IMR-90 (cell line): ENCODE measurements around the gene STYXL1. TPM values are rescaled to one million over a fixed set of nuclear protein-coding genes. Genes with fewer than 3 reads are reported as not detected.

Experiments
- ATAC-seq: fragments of 200-7000 bp; cut with Tn5 transposase; 2 replicates; pipeline ENCODE4 v1.9.1; 2020; ENCODE audit warnings: low read depth, mild to moderate bottlenecking, moderate library complexity
- BruUV-seq: library from RNA; stranded (reverse); fragments of 400-500 nt; replicated peaks from 2 replicates; lab custom pipeline; 2021; lab: Mats Ljungman, UMichigan
- CTCF ChIA-PET: fragments of 300-600 bp; formaldehyde crosslinking; extraction: SDS; loops from one replicate; lab custom pipeline; 2021; ENCODE audit warnings: antibody characterized with exemption; lab: Yijun Ruan, JAX
- POLR2A ChIA-PET: fragments of 300-600 bp; sonication (Branson Sonifier 250); formaldehyde crosslinking; loops from one replicate; lab custom pipeline; 2022; ENCODE audit warnings: antibody characterized with exemption; ENCODE audit not compliant: unreplicated experiment; lab: Charles Lee
- DNase-seq: peaks from one replicate; pipeline ENCODE4 v3.0.0; 2013
- H2AFZ ChIP-seq: replicated peaks from 2 replicates; pipeline ENCODE3; 2013; ENCODE audit warnings: low read length, mild to moderate bottlenecking; ENCODE audit not compliant: poor library complexity
- H2AK5ac ChIP-seq: 2 replicates; pipeline ENCODE4 v1.6.1; 2013; ENCODE audit warnings: low read depth, low read length, inconsistent platforms
- H2AK9ac ChIP-seq: replicated peaks from 2 replicates; pipeline ENCODE3; 2013; ENCODE audit warnings: mild to moderate bottlenecking, low read depth, low read length, moderate library complexity; ENCODE audit not compliant: poor library complexity
- H2BK120ac ChIP-seq: 2 replicates; pipeline ENCODE4 v1.6.1; 2013; ENCODE audit warnings: low read depth, low read length, inconsistent platforms
- H2BK15ac ChIP-seq: 3 replicates; pipeline ENCODE4 v1.6.1; 2013; ENCODE audit warnings: low read depth, low read length, inconsistent platforms
- H2BK20ac ChIP-seq: 2 replicates; pipeline ENCODE4 v1.6.1; 2013; ENCODE audit warnings: low read depth, mild to moderate bottlenecking, inconsistent platforms, low read length, moderate library complexity
- H2BK5ac ChIP-seq: 2 replicates; pipeline ENCODE4 v1.6.1; 2013; ENCODE audit warnings: mild to moderate bottlenecking, low read depth, low read length, inconsistent platforms; ENCODE audit not compliant: poor library complexity, severe bottlenecking
- H3K14ac ChIP-seq: replicated peaks from 2 replicates; pipeline ENCODE4 v1.6.1; 2013; ENCODE audit warnings: low read depth, low read length, inconsistent platforms
- H3K18ac ChIP-seq: 2 replicates; pipeline ENCODE4 v1.6.1; 2013; ENCODE audit warnings: low read depth, low read length, control low read depth
- H3K23ac ChIP-seq: 2 replicates; pipeline ENCODE4 v1.6.1; 2013; ENCODE audit warnings: low read depth, low read length, inconsistent platforms
- H3K27ac ChIP-seq: 2 replicates; pipeline ENCODE4 v1.5.1; 2013; ENCODE audit warnings: mild to moderate bottlenecking, control low read depth, low read length; ENCODE audit not compliant: insufficient read depth
- H3K27me3 ChIP-seq: 2 replicates; pipeline ENCODE4 v1.6.1; 2013; ENCODE audit warnings: low read length; ENCODE audit not compliant: control insufficient read depth, insufficient read depth
- H3K36me3 ChIP-seq: 2 replicates; pipeline ENCODE4 v1.6.1; 2013; ENCODE audit warnings: low read length, mixed read lengths; ENCODE audit not compliant: control insufficient read depth, insufficient read depth
- H3K4ac ChIP-seq: 2 replicates; pipeline ENCODE4 v1.6.1; 2013; ENCODE audit warnings: low read depth, low read length, inconsistent platforms
- H3K4me1 ChIP-seq: 2 replicates; pipeline ENCODE4 v1.6.1; 2013; ENCODE audit warnings: low read length, mixed read lengths; ENCODE audit not compliant: control insufficient read depth, insufficient read depth
- H3K4me2 ChIP-seq: 2 replicates; pipeline ENCODE4 v1.6.1; 2013; ENCODE audit warnings: low read depth, mild to moderate bottlenecking, control low read depth, low read length, moderate library complexity
- H3K4me3 ChIP-seq: 2 replicates; pipeline ENCODE4 v1.5.1; 2013; ENCODE audit warnings: low read depth, mild to moderate bottlenecking, control low read depth, low read length, moderate library complexity; ENCODE audit not compliant: insufficient read depth
- H3K56ac ChIP-seq: 2 replicates; pipeline ENCODE4 v1.6.1; 2013; ENCODE audit warnings: low read length, inconsistent platforms; ENCODE audit not compliant: insufficient read depth; ENCODE audit errors: extremely low read depth
- H3K79me1 ChIP-seq, 2 experiments: 2 replicates each; pipeline ENCODE4 v1.6.1; 2013; ENCODE audit warnings: low read length in 2 of 2, inconsistent platforms in 1 of 2, low read depth in 1 of 2
- H3K9ac ChIP-seq: 2 replicates; pipeline ENCODE4 v1.6.1; 2013; ENCODE audit warnings: low read depth, low read length, control low read depth
- H3K9me1 ChIP-seq: 2 replicates; pipeline ENCODE4 v1.6.1; 2013; ENCODE audit warnings: low read length, inconsistent platforms; ENCODE audit not compliant: insufficient read depth
- H3K9me3 ChIP-seq: 2 replicates; pipeline ENCODE4 v1.6.1; 2013; ENCODE audit warnings: low read length; ENCODE audit not compliant: control insufficient read depth, insufficient read depth
- H4K20me1 ChIP-seq: 2 replicates; pipeline ENCODE4 v1.6.1; 2013; ENCODE audit warnings: low read length, inconsistent platforms; ENCODE audit not compliant: insufficient read depth
- H4K5ac ChIP-seq: 2 replicates; pipeline ENCODE4 v1.6.1; 2013; ENCODE audit warnings: mild to moderate bottlenecking, low read depth, low read length, control low read depth
- H4K8ac ChIP-seq, 2 experiments: 2 replicates each; pipeline ENCODE4 v1.6.1; 2013; ENCODE audit warnings: low read depth in 2 of 2, low read length in 2 of 2, control low read depth in 1 of 2, inconsistent platforms in 1 of 2
- H4K91ac ChIP-seq: 2 replicates; pipeline ENCODE4 v1.6.1; 2013; ENCODE audit warnings: low read depth, low read length, inconsistent platforms; ENCODE audit not compliant: insufficient read depth
- BHLHE40 ChIP-seq: fragments of 150-350 bp; IDR thresholded peaks from 2 replicates; pipeline ENCODE4 v1.6.1; 2016; ENCODE audit warnings: mild to moderate bottlenecking, low read depth, low read length
- CEBPB ChIP-seq: IDR thresholded peaks from 2 replicates; pipeline ENCODE4 v1.6.1; 2012; ENCODE audit warnings: low read depth, low read length, improper control_type of control experiment
- CHD1 ChIP-seq: IDR thresholded peaks from 2 replicates; pipeline ENCODE4 v1.6.1; 2012; ENCODE audit warnings: low read depth, low read length, improper control_type of control experiment
- FOS ChIP-seq: fragments of 150-350 bp; IDR thresholded peaks from 2 replicates; pipeline ENCODE4 v1.6.1; 2016; ENCODE audit warnings: low read depth, low read length
- MAFK ChIP-seq: IDR thresholded peaks from 2 replicates; pipeline ENCODE4 v1.6.1; 2012; ENCODE audit warnings: low read depth, low read length, improper control_type of control experiment
- MAZ ChIP-seq: IDR thresholded peaks from 2 replicates; pipeline ENCODE4 v1.6.1; 2012; ENCODE audit warnings: low read depth, mild to moderate bottlenecking, low read length, improper control_type of control experiment, moderate library complexity, borderline replicate concordance
- MXI1 ChIP-seq: IDR thresholded peaks from 2 replicates; pipeline ENCODE4 v1.6.1; 2012; ENCODE audit warnings: low read depth, mild to moderate bottlenecking, low read length, moderate library complexity, borderline replicate concordance
- NFE2L2 ChIP-seq: fragments of 150-350 bp; IDR thresholded peaks from 2 replicates; pipeline ENCODE4 v1.6.1; 2016; ENCODE audit warnings: low read depth, mild to moderate bottlenecking, low read length
- POLR2A ChIP-seq: IDR thresholded peaks from 2 replicates; pipeline ENCODE4 v1.6.1; 2012; ENCODE audit warnings: mild to moderate bottlenecking, low read depth, low read length
- RAD21 ChIP-seq: IDR thresholded peaks from 2 replicates; pipeline ENCODE4 v1.6.1; 2012; ENCODE audit warnings: low read length, improper control_type of control experiment
- RCOR1 ChIP-seq: IDR thresholded peaks from 2 replicates; pipeline ENCODE4 v1.6.1; 2012; ENCODE audit warnings: mild to moderate bottlenecking, low read length, improper control_type of control experiment; ENCODE audit not compliant: insufficient replicate concordance
- RFX5 ChIP-seq: IDR thresholded peaks from 2 replicates; pipeline ENCODE4 v1.8.0; 2012; ENCODE audit warnings: low read depth, mild to moderate bottlenecking, low read length, moderate library complexity
- SMC3 ChIP-seq: fragments of 150-350 bp; IDR thresholded peaks from 2 replicates; pipeline ENCODE4 v1.6.1; 2016; ENCODE audit warnings: low read depth, mild to moderate bottlenecking, antibody characterized with exemption, low read length, moderate library complexity
- WGBS, 2 experiments: methylation state at CpG; one replicate each; pipeline versions ENCODE4 v1.1.5 to v1.1.7; 2013; ENCODE audit warnings: missing lambda C conversion rate in 2 of 2; ENCODE audit not compliant: insufficient read length in 1 of 2; ENCODE audit errors: extremely low coverage in 2 of 2; 5-methylcytosine and 5-hydroxymethylcytosine counted together
- dilution Hi-C: fragments of 300-500 bp; cut with HindIII; formaldehyde crosslinking; loops from one replicate; pipeline ENCODE4 v1.14.3; 2018; ENCODE audit warnings: low sequenced_read_pairs; ENCODE audit not compliant: unreplicated experiment
- in situ Hi-C: fragments of 300-500 bp; cut with MboI; formaldehyde crosslinking; loops from 3 replicates; pipeline ENCODE4 v1.14.3; 2019; ENCODE audit warnings: low sequenced_read_pairs, inconsistent platforms, mixed read lengths
- intact Hi-C: fragments of 100-400 bp; cut with micrococcal nuclease; formaldehyde crosslinking; loops from 2 replicates; pipeline ENCODE4 v1.10.0; 2022
- polyA plus RNA-seq, 3 experiments: library from polyadenylated mRNA; depleted of rRNA; stranded (reverse); fragments of >200 nt; gene quantifications; 2 replicates each; pipeline ENCODE4 v1.2.3, GENCODE V29; 2012; ENCODE audit warnings: low replicate concordance in 1 of 3
- total RNA-seq: library from RNA; depleted of rRNA; stranded (reverse); fragments of >200 nt; gene quantifications from 2 replicates; pipeline ENCODE4 v1.2.3, GENCODE V29; 2012
- TF ChIP-seq, protein P1 (sequence below): fragments of 150-350 bp; IDR thresholded peaks from 2 replicates; pipeline ENCODE4 v1.6.1; 2016; ENCODE audit warnings: low read depth, mild to moderate bottlenecking, low read length, moderate library complexity, borderline replicate concordance
- TF ChIP-seq, protein P2 (sequence below): fragments of 150-350 bp; IDR thresholded peaks from 2 replicates; pipeline ENCODE4 v1.6.1; 2017; ENCODE audit warnings: mild to moderate bottlenecking, antibody characterized with exemption, low read length, low read depth
- TF ChIP-seq, protein P3 (sequence below): conservative IDR thresholded peaks from 2 replicates; pipeline ENCODE4 v1.5.1; 2012; ENCODE audit warnings: mild to moderate bottlenecking, low read depth, low read length, improper control_type of control experiment

STYXL1 gene
- total and polyA plus RNA-seq, 2 of the 4 experiments (the other 2 are of a cell fraction), result 66.1 to 73.8 TPM

DNA sequence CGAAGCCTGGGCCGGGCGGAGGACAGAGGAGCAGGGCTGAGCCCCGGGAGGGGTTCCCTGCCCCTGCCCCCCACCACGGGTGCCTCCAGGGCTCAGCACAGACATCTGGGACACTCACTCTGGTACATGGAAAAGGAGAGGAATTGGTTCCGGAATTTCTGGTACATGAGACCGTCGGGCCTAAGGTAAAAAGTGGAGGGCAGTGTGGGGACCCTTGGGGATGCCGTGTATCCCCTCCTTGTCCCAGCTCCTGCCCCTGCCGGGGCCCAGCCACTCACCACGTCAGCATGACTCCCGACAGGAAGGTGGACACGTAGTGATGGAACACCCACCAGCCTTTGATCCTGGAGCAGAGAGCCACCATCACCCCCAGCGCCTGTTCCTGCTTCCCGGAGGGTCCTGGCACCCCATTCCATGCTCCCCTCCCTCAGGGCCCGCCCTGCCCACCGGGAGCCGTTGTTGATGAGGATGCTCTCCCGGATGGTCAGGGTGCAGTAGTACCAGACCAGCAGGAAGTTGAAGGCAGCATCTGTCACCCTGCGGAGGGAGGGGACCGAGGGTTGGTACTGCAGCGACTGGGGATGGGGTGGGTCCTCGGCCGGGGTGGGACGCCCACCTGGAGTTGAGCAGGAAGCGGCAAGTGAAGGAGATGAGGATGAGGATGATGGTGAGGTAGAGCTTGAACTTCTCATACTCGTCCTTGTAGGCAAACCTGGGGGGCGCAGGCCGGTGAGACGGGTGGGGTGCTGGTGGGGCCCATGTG, 59.8 kb downstream of the STYXL1 start:
- Histone ChIP-seq H3K9me1 (no peaks in the 10 kb centered on the region), H2BK120ac (no peak overlapping the region), H4K8ac (no peak overlapping the region), H2AK5ac (no peak overlapping the region), H3K27ac (no peak overlapping the region), H4K91ac (no peak overlapping the region), H3K27me3 (no peaks in the 10 kb centered on the region), H3K79me1 (peaks cover 0 to 10% of the 10 kb centered on the region in 2 experiments; a peak in 2 of 4 replicates), H2AK9ac (peak overlapping the region; percentile 15), H3K4me2 (no peak overlapping the region), H2AFZ (no peak overlapping the region), H3K4me1 (peaks cover 3% of the 10 kb centered on the region), H3K9me3 (no peaks in the 10 kb centered on the region), H3K9ac (no peak overlapping the region), H3K4me3 (no peak overlapping the region), H3K4ac (no peak overlapping the region), H2BK15ac (no peak overlapping the region), H3K36me3 (peaks cover 46% of the 10 kb centered on the region), H3K23ac (no peak overlapping the region), H2BK20ac (no peak overlapping the region), H4K20me1 (peaks cover 4% of the 10 kb centered on the region), H3K18ac (no peak overlapping the region), H2BK5ac (no peak overlapping the region), H4K5ac (no peak overlapping the region), H3K56ac (no peak overlapping the region), H3K14ac (no peak overlapping the region)
- ATAC-seq (no peak), DNase-seq (no peak)
- intact Hi-C loops, result no loop called here
- TF ChIP-seq SMC3, result no peak
- TF ChIP-seq RAD21, result no peak
- no peak for TF ChIP-seq BHLHE40
- no peak for TF ChIP-seq CHD1
- no peak for TF ChIP-seq RFX5
- TF ChIP-seq, protein P1, sequence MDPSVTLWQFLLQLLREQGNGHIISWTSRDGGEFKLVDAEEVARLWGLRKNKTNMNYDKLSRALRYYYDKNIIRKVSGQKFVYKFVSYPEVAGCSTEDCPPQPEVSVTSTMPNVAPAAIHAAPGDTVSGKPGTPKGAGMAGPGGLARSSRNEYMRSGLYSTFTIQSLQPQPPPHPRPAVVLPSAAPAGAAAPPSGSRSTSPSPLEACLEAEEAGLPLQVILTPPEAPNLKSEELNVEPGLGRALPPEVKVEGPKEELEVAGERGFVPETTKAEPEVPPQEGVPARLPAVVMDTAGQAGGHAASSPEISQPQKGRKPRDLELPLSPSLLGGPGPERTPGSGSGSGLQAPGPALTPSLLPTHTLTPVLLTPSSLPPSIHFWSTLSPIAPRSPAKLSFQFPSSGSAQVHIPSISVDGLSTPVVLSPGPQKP, result no peak
- TF ChIP-seq MAZ, result no peak
- TF ChIP-seq MXI1, result no peak
- TF ChIP-seq MAFK, result no peak
- TF ChIP-seq CEBPB, result no peak
- no peak for TF ChIP-seq NFE2L2
- TF ChIP-seq POLR2A, result no peak
- TF ChIP-seq, protein P2, sequence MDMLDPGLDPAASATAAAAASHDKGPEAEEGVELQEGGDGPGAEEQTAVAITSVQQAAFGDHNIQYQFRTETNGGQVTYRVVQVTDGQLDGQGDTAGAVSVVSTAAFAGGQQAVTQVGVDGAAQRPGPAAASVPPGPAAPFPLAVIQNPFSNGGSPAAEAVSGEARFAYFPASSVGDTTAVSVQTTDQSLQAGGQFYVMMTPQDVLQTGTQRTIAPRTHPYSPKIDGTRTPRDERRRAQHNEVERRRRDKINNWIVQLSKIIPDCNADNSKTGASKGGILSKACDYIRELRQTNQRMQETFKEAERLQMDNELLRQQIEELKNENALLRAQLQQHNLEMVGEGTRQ, result no peak
- no peak for TF ChIP-seq RCOR1
- TF ChIP-seq, protein P3, sequence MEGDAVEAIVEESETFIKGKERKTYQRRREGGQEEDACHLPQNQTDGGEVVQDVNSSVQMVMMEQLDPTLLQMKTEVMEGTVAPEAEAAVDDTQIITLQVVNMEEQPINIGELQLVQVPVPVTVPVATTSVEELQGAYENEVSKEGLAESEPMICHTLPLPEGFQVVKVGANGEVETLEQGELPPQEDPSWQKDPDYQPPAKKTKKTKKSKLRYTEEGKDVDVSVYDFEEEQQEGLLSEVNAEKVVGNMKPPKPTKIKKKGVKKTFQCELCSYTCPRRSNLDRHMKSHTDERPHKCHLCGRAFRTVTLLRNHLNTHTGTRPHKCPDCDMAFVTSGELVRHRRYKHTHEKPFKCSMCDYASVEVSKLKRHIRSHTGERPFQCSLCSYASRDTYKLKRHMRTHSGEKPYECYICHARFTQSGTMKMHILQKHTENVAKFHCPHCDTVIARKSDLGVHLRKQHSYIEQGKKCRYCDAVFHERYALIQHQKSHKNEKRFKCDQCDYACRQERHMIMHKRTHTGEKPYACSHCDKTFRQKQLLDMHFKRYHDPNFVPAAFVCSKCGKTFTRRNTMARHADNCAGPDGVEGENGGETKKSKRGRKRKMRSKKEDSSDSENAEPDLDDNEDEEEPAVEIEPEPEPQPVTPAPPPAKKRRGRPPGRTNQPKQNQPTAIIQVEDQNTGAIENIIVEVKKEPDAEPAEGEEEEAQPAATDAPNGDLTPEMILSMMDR, result no peak
- TF ChIP-seq FOS, result no peak
- in situ Hi-C loops, result no loop called here
- WGBS, 2 experiments, result 60% methylated on average over 1 of the region's 30 CpGs; no CpG with 5 or more reads in 1 of the 2 experiments
- ChIA-PET CTCF (no interaction called here), POLR2A (no interaction called here)
- no TSS peak for BruUV-seq
- dilution Hi-C loops, result no loop called here
